IPS DF 4.7 (cell line): Measurements from ENCODE around the gene GAST.
"Not testable (repeated sequence)": the region's sequence is repeated elsewhere in the genome, so short reads cannot be mapped to it uniquely, and the experiment has no call there.

Source experiments
- DNase-seq: peaks from one replicate; pipeline ENCODE4 v3.0.0-alpha.2; 2013; ENCODE audit warnings: low spot score; ENCODE audit errors: extremely low read depth

GAST gene

DNA sequence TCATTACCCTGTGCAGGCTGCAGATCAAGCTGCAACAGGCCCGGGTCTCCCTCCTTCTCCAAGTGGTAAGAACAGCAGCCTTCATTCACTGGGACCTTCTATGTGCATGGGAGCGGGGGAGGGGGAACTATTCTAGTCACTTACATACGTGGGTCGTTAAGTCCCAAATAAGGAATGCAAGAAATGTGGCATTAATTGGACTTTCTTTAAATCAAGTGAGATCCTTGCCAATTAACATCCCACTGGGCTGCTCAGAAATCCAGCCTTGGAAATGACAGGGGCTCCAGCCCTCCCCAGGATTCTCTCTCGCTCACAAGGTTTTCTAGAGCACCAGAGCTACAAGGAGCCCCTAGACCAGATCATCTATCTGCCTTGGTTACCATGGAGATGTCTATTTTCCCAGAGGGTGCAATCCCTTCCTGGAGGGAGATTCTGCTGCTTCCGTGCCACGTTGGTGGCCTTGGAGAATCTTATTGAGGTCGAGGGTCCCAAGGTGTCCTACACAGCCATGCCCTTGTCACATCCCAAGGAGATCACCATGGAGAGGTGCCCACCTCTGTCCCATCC, 28.6 kb upstream of the GAST start:
- DNase-seq = no peak

DNA sequence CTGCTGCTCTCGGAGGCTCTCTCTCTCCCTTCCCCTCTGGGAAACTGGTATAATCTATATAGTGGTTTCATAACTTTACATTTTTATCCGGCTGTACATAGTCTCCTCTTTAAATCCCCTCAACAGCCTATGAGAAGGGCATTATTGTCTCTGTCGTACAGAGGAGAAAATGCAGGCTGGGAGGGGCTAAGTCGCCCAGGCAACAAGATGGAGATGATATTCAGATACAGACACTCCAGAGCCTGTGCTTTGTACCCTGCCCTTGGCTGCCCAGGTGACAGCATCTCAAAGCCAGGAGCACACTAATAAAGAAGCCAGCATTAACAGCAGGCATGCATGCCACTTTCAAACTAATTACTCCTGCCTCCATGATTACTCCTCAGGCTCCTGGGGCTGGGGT, 28.1 kb upstream of the GAST start:
- no peak for DNase-seq

DNA sequence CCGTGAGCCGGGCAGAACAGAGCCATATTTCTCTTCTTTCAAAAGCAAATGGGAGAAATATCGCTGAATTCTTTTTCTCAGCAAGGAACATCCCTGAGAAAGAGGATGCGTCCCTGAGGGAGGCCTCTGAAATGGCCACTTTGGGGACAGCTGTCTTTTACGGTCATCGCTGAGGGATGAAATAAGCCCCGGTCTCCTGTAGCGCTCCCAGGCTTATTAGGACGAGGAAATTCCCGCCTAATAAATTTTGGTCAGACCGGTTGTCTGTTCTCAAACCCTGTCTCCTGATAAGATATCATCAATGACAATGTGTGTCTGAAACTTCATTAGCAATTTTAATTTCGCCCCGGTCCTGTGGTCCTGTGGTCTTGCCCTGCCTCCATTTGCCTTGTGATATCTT, 26.4 kb upstream of the GAST start:
- not testable (repeated sequence) for DNase-seq

DNA sequence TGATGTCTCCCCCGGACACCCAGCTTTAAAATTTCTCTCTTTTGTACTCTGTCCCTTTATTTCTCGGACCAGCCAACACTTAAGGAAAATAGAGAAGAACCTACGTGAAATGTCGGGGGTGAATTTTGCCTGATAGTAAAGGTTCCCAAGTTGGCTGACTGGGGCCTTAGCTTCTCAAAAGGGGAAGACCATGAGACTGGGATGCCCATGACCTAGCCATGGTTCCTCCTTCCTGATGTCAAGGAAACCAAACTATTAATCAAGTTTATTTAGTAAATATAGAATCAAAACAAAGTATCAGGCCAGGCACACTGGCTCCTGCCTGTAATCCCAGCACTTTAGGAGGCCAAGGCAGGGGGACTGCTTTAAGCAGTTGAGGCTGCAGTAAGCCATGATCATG, 25.9 kb upstream of the GAST start:
- DNase-seq = no peak

DNA sequence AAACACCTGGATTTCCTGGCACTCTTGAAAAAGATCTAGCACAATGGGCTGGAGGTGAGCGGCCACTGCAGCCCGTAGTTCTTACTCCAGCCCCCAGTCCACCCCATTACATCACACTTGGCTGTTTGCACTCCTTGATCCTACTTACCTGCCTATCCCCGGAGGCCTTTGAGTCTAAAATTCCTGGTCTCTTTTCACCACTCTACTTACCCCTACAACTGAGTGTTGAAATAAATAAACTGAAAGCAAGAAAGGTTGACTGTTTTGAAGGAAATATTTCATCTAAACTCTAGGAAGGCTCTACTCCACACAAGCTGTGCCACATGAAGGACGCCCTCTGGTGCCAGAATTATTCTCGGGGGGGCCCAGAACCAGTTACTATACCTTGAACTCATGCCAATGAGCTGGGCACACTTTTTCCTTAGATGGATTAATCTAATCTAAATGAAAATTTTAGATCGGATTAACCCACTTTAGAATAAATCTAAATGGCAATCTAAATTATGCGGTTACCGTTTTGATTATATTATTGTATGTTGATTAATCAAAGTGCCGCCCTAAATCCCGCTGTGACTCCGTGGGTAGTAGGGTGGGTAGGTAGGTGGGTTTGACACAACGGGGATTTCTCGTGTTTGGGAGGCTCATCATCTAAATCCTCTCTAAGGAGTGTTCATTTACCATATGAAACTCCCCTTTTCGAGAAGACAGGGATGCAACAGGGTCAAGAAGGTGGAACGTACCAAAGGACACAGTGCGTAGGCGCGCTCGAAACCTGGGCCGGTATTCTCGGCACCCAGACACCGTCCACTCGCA, 24.1 kb upstream of the GAST start:
- no peak for DNase-seq

DNA sequence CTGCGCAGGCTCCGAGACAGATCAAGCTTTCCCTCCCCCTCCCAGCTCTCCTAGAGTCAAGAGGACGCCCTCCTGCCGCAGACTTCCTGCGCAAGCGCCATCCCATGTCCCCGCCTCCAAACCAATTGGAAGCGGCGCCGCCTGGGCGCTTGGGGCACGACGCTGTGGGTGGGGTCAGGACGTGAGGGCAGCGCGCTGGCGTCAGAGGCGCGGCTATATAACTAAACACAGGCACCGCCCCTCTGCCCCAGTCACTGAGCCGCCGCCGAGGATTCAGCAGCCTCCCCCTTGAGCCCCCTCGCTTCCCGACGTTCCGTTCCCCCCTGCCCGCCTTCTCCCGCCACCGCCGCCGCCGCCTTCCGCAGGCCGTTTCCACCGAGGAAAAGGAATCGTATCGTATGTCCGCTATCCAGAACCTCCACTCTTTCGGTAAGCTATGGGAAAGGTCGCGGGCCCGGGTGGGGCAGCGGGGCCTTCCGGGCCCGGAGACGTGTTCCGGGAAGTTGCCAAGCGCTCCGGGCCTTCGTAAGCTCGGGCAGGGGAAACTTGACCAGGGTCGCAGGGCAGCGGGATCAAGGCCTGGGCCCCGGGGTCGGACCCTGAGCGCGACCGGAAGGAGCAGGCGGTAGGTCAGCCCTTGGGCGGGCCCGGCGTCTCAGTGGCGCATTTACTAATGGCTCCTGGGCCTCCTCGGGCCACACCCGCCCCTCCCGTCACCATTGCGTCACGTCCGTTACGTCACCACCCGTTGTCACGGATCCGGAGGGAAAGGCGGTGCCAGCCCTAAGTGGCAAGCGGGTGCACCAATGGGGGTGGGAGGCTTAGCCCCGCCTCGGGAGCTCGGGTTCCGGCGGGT, 23.3 kb upstream of the GAST start, which contains the start of gene EIF1:
Gene EIF1 (plus strand): TSS at position 245 of the 856 bp plus-strand sequence. CDS start 154 bp downstream, at position 399.
- DNase-seq = peak; percentile 96

DNA sequence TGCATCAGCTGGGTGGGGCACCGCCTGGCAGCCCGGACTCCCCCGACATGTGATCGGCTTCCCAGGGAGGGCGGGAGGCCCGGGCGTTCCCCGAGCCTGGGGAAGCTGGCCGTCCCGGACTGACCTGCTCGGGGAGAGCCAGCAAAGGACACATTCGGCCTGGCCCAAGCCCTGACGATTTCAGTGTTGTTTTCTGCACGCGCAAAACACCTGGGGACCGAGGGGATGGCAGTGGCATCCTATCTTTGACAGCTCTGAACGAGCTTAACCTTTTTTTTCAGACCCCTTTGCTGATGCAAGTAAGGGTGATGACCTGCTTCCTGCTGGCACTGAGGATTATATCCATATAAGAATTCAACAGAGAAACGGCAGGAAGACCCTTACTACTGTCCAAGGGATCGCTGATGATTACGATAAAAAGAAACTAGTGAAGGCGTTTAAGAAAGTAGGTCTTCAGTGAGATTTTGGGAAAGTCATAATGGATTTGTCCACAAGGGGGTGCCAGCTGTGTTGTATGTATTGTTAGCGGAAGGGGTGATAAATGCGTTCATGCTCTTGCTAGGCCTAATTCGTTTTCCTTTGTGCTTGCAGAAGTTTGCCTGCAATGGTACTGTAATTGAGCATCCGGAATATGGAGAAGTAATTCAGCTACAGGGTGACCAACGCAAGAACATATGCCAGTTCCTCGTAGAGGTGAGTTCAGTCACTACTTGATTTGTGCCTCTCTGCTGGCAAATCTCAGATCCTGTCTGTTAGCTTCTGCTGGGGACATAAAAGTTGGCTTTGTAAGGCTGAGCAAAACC, 22.4 kb upstream of the GAST start:
- no peak for DNase-seq

DNA sequence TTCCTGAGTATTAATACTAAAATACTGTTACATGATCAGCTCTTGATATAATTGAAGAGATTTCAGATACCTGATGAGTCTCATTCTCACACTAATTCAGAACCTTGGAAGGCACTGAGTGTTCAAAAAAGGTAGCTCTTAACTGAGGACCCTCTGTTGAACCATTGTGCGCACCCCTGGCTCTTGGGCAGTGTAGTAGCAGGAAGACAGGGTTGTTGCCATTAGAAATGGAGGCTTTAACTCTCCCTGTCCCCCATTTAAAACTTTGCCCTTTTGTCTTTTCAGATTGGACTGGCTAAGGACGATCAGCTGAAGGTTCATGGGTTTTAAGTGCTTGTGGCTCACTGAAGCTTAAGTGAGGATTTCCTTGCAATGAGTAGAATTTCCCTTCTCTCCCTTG, 21.6 kb upstream of the GAST start:
- no peak for DNase-seq

DNA sequence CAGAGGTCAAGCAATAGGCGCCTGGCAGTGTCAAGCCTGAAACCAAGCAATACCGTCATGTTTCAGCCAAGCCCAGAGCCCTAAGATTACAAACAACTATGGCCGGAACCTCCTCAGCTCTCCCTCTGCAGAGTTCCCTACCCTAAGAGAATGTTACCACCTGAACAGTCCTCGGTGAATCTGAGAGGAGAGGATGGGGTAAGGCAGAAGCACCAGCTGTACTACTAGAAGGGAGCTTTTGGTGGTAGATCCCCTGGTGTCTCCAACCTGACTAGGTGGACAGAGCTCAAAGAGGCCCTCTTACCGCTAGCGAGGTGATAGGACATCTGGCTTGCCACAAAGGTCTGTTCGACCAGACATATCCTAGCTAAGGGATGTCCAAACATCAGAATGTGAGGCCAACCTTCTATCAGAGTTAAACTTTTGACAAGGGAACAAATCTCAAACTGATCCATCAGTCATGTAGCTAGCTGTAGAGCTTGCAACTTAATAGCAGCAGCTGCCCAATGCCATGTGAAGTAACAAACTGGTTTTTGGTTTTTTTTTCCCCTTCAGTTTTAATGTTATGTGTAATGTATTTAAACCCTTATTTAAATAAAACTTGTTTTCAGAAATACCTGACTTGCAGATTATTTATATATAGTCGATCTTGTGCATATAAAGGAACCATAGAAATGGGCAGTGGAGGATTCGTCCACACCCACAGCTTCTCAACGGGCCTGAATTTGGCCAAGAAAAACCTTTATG, 20.9 kb upstream of the GAST start:
- no peak for DNase-seq

DNA sequence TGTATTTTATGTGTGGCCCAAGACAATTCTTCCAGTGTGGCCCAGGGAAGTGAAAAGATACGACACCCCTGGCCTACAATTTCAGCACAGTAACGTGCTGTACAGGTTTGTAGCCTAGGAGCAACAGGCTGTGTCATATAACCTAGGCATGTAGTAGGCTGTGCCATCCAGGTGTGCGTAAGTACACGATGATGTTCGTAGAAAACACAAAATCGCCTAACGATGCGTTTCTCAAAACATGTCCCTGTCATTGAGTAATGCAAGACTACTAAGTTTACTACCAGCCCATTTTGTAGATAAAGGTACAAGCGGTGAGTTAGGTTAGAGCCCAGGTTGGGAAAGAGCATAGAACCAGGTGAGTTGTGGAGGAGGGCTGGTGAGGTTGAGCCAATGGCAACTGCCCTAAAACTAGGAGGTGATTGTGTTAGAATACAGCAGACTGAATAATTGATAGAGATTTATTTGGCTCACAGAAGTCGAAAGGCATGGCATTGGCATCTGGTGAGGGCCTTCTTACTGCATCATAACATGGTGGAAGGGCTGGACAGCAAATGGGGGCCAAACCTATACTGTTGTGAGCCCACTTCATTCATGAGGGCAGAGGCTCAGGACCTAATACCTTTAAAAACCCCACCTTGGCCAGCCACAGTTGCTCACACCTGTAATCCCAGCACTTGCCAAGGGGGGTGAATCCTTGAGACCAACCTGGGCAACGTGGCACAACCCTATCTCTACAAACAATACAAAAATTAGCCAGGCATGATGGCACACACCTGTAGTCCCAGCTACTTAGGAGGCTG, 19.2 kb upstream of the GAST start:
- no peak for DNase-seq

DNA sequence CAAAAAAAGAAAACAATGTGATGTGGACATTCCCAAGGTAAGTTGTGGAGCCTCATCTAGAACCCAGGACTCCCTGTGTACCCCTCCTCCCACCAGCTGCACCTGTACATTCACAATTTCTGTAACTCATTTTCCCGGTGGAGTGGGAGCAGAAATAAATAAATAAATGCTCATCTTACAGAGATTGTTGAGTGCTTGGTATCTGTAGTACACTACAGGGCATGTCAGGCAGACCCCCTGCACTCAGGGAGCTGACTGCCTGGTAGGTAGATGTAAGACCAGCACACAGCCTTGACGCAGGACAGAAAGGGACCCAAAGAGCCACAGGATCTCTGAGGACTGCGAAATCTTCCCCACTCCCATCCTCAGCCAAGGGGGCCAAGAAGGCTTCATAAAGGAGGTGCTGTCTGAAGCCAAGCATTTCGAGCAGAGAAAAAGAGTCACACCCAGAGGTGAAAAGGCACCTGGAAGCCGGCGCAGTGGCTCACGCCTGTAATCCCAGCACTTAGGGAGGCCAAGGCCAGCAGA, 16.9 kb upstream of the GAST start:
- no peak for DNase-seq

DNA sequence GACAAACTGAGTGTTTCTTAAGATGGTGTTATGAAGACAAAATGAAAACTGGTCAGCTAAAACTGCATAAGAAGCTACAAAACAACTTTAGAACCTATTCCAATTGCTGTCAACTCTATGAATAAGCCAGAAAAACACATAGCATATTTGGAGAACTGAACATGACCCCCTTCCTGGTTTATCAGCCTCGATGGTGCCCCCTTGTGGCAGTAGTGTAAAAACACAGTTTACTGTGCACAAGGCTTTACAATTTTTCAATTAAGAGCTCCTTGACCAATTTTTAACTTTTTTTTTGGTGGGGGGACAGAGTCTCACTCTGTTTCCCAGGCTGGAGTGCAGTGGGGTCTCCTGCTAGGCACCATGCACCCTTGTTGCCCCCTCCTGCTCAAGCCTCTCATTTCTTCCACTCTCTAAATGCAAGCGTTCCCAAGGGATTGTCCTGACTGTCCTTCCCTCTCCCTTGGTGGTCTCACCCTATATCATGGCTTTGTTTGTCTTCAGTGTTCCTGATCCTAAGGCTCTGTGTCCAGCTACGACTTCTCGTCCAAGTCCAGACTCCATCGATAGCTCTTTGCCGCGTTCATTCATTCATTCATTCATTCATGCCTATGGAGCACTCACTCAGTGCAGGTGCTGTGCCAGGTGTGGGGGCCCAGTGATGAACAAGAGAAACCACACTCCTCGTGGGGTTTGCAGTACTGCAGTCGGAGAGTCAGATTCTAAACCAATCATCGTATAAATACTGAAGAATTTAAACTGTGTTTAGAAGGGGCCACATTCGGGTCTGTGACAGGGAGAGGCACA, 16.0 kb upstream of the GAST start:
- no peak for DNase-seq

DNA sequence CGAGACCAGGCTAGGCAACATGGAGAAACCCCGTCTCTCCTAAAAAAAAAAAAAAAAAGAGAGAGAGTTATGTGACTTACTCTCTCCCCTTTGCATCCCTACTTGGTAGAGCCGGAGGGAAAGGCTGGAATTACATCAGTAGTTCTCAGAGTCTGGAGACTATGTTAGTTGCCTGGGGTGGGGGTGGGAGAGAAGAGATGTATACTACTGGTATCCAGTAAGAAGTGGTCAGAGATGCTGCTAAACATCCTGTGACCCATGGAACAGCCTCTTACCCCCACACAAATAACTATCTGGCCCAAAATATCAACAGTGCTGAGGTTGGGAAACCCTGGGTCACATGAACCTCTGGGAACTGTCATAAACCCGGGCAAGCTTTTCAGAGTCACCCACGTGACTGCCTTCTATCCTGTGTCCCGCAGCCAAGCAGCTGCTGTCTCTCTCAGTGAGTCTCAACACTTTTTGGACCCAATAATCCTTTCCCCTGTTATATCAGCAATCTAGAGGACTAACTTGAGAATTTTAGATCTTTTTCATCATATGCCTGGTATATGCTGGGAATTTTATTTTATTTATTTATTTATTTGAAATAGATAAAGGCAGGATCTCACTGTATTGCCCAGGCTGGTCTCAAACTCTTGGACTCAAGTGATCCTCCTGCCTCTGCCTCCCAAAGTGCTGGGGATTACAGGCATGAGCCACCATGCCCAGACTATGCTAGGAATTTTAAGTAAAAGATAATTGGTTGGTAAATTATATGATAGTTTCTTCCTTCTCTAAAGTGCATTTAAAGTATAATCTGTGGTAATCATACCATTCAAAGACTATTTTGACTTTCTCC, 14.8 kb upstream of the GAST start:
- DNase-seq = no peak

DNA sequence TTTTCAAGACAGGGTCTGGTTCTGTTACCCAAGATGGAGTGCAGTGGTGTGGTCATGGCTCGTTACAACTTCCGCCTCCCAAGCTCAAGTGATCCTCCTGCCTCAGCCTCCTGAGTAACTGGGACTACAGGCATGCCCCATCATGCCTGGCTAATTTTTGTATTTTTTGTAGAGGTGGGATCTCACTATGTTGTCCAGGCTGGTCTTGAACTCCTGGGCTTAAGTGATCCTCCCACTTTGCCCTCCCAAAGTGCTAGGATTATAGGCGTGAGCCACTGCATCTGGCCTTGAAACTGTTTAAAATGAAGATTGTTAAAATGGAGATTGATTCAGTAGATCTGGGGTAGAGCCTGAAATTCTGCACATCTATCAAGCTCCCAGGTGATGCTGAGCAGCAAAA, 11.3 kb upstream of the GAST start:
- not testable (repeated sequence) for DNase-seq

DNA sequence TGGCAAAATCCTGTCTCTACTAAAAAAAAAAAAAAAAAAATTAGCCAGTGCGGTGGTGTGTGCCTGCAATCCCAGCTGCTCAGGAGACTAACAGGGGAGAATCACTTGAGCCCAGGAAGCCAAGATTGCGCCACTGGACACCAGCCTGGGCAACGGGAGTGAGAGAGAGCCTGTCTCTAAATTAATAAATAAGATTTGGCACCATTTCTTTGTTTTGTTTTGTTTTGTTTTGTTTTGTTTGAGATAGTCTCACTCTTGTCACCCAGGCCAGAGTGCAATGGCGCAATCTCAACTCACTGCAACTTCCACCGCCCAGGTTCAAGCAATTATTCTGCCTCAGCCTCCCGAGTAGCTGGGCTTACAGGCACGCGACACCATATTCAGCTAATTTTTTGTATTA, 9.4 kb upstream of the GAST start:
- DNase-seq = no peak

DNA sequence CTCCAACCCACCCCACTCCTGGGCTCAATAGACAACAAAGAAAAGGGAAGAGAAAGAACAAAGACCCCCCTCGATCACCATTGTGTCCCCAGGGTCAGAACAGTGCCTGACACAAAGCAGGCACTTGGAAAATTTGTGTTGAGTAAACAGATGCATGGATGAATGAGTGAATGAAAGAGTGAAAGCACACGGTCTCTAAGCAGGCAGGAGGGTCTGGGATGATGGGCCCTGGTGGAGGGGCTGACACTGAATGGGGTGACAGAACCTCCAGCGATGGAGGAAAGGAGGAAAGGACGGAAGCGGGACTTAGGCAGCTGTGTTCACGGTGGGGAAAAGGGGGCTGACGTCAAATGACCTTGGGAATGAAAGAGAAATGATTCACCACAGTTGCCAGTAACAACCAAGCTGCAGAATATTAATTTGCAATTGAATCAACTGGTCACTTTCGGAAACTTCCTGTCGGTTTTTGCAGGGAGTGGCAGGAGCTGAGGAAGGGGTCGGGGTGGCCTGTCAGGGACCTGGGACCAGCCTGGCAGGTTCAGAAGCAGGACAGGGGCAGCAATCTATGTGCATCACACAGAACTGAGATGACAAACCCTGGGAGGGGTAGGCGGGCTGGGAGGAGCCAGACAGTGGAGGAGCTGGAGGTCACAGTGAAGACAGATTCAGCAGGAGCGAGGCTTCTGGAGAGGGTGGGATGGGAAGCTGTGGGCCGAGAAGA, 6.7 kb upstream of the GAST start:
- DNase-seq = no peak
